ENCODE data around the gene SLC25A53.

Gene SLC25A53

DNA sequence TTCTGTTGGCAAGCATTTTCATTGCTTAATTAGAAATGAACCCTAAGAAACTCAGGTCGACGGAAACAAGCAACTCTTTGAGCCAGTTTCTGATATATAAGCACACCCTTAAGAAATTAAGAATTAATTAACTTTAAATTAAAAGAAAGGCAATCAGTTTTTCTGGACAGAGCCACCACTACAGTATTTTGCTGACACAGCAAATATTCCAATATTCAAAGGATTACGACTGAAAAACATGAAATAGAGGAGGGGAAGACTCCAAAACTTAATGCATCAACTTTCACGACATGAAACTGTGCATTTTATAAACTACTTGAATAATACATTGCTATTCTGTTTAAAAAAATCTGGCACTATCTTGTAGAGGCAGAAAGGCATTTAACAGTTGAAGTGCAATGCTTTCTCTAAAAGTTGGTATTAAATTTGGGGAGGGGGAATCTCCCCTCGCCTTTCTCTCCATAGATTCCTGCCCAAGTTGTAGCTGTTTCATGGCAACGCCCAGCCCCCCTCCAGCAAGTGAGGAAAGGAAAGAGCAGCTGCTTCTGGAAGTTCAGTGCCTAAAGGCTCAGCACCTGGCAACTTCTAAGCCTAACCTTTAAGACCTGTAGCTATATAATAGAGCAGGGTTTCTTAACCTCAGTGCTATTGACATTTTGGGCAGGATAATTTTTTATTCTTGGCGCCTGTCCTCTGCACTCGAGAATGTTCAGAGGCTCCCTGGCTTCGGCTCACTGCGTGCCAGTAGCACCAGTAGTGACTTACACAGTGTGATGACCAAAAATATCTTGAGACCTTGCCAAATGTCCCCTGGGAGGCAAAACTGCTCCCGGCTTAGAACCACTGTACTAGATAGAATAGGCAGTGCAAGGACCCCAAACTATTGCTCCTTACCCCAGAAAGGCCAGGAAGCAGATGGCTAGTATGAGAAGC lies 51.2 kb downstream of the SLC25A53 start:
- ChIA-PET POLR2A (no interaction called here), CTCF (no interaction called here)
- no peak for DNase-seq (ENCODE audit: extremely low spot score)
- no peak for TF ChIP-seq LEF1 (IDR thresholded peaks at IDR 0.05; ENCODE audit: borderline replicate concordance)
- TF ChIP-seq TARDBP (IDR thresholded peaks at IDR 0.05), result no peak
- no peak for TF ChIP-seq ELF4 (IDR thresholded peaks at IDR 0.05)
- no peak for TF ChIP-seq L3MBTL2 (conservative IDR thresholded peaks at IDR 0.05)
- TF ChIP-seq ARNT (IDR thresholded peaks at IDR 0.05), result no peak
- no peak for TF ChIP-seq ZNF384 (IDR thresholded peaks at IDR 0.05)

DNA sequence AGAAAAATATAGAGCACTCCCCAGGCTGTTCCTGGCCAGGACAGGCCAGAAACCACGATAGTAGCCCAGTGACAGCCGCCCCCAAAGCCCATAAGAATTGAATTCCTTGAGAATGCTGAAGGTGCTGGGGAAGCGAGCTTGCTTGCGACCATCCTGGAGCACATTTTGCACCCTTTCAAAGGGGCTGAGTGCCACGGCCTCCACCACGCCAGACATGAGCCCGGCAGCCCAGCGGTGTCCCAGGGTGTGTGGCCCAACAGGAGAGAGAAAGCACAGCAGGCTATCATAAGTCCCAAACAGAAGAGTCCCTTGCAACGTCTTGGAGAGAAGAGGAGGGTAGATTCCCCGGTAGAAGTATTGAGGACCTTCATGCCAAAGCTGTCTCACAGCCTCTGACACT lies 52.1 kb downstream of the SLC25A53 start:
- POLR2A ChIA-PET, result no interaction called here
- TF ChIP-seq SUZ12 (IDR thresholded peaks at IDR 0.05), result no peak
- no peak for TF ChIP-seq SP1 (IDR thresholded peaks at IDR 0.05)
- TF ChIP-seq, protein P1, sequence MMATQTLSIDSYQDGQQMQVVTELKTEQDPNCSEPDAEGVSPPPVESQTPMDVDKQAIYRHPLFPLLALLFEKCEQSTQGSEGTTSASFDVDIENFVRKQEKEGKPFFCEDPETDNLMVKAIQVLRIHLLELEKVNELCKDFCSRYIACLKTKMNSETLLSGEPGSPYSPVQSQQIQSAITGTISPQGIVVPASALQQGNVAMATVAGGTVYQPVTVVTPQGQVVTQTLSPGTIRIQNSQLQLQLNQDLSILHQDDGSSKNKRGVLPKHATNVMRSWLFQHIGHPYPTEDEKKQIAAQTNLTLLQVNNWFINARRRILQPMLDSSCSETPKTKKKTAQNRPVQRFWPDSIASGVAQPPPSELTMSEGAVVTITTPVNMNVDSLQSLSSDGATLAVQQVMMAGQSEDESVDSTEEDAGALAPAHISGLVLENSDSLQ (IDR thresholded peaks at IDR 0.05), result no peak
- no peak for TF ChIP-seq L3MBTL2 (conservative IDR thresholded peaks at IDR 0.05)
- no peak for TF ChIP-seq NFRKB (IDR thresholded peaks at IDR 0.05)
- TF ChIP-seq TARDBP (IDR thresholded peaks at IDR 0.05), result no peak
- no peak for TF ChIP-seq FOXA1 (IDR thresholded peaks at IDR 0.05)
- TF ChIP-seq BHLHE40 (IDR thresholded peaks at IDR 0.05; ENCODE audit: borderline replicate concordance), result no peak
- no peak for TF ChIP-seq ARNT (IDR thresholded peaks at IDR 0.05)
- no peak for TF ChIP-seq FOXK2 (IDR thresholded peaks at IDR 0.05)
- no peak for TF ChIP-seq LEF1 (IDR thresholded peaks at IDR 0.05; ENCODE audit: borderline replicate concordance)
- no peak for TF ChIP-seq ZNF384 (IDR thresholded peaks at IDR 0.05)
- TF ChIP-seq FOXM1 (IDR thresholded peaks at IDR 0.05; ENCODE audit: borderline replicate concordance), result no peak
- no peak for TF ChIP-seq CTBP1 (IDR thresholded peaks at IDR 0.05; ENCODE audit: borderline replicate concordance)
- no peak for TF ChIP-seq ELF4 (IDR thresholded peaks at IDR 0.05)
- CTCF ChIA-PET, result no interaction called here
- no peak for DNase-seq (ENCODE audit: extremely low spot score)

DNA sequence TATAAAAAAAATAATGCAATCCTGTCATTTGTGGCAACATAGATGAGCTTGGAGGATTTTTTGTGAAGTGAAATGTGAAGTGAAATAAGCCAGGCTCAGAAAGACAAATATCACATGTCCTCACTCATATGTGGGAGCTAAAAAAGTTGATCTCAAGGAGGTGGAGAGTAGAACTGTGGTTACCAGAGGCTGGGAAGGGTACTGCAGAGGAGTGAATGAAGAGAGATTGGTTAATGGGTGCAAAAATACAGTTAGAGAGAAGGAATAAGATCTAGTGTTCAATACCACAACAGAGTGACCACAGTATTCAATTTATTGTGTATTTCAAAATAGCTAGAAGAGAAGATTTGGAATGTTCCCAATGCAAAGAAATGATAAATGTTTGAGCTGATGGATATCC lies 57.9 kb downstream of the SLC25A53 start:
- no peak for DNase-seq (ENCODE audit: extremely low spot score)
- ChIA-PET POLR2A (interaction anchor here (2.9 kb wide), 1 partner anchor 14 kb away, joined by 14 read pairs; the partner anchor contains the start of gene ZCCHC18), CTCF (interaction anchor here (0.7 to 1.9 kb wide), 5 partner anchors 14 to 339 kb away, joined by 3 to 8 read pairs (median 3); no protein-coding TSS in a partner anchor)
- TF ChIP-seq BHLHE40 (IDR thresholded peaks at IDR 0.05; ENCODE audit: borderline replicate concordance), result no peak
- TF ChIP-seq FOXA1 (IDR thresholded peaks at IDR 0.05), result no peak
- TF ChIP-seq NFRKB (IDR thresholded peaks at IDR 0.05), result no peak
- no peak for TF ChIP-seq L3MBTL2 (conservative IDR thresholded peaks at IDR 0.05)
- no peak for TF ChIP-seq FOXK2 (IDR thresholded peaks at IDR 0.05)
- TF ChIP-seq, protein P1 (IDR thresholded peaks at IDR 0.05), result no peak
- no peak for TF ChIP-seq LEF1 (IDR thresholded peaks at IDR 0.05; ENCODE audit: borderline replicate concordance)
- no peak for TF ChIP-seq SUZ12 (IDR thresholded peaks at IDR 0.05)
- no peak for TF ChIP-seq HDGF (IDR thresholded peaks at IDR 0.05; ENCODE audit: borderline replicate concordance)

DNA sequence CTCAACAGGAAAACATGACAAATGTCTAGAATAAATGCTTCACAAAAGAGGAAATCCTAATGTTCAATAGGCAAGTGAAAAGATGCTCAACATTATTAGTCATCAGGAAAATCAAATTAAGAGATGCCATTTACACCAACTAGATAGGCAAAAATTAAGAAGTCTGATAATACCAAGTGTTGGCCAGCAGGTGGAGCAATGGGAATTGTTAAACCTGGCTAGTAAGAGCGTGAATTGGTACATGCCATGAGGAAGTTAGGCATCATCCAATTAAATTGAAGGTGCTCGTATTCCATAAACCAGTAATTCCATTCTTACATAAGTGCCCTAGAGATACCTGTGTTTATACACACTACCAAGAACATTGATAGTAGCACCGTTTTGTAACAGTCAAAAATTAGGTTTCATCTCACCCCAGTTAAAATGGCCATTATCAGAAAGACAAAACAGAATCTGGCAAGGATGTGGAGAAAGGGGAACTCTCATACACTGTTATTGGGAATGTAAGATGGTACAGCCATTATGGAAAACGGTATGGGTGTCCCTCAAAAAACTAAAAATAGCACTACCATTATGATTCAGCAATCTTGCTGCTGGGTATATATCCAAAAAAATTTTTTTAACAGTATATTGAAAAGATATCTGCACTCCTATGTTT lies 58.5 kb downstream of the SLC25A53 start:
- DNase-seq (ENCODE audit: extremely low spot score), result peak; percentile 66
- CTCF ChIA-PET, result interaction anchor here (0.9 to 1.2 kb wide), 3 partner anchors 38 to 253 kb away, joined by 3 to 7 read pairs (median 3); no protein-coding TSS in a partner anchor
- TF ChIP-seq ELF4 (IDR thresholded peaks at IDR 0.05) (no peak), L3MBTL2 (conservative IDR thresholded peaks at IDR 0.05) (0 out of 2 replicates have a peak, but pooled peaks have one; percentile 30), LEF1 (IDR thresholded peaks at IDR 0.05; ENCODE audit: borderline replicate concordance) (no peak)
- TF ChIP-seq, protein P1 (IDR thresholded peaks at IDR 0.05), result no peak

DNA sequence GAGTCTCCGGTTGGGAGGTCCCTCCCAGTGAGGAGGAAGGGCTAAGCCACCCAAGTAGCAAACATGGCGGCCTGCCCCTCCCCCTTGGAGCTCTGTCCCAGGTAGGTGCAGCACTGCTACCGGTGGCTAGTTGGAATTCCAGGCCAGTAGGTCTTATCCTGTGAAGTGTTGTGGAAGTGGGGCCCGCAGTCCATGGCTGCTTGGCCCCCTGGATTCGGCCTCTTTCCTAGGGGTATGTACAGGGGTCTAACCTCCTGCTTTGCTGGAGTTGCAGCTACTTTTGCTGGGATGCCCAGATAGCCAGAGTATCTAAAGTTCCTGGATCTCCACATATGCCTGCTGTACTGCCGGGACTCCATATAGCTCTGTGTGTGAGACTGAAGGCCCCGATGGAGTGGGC lies 70.9 kb downstream of the SLC25A53 start:
- CTCF ChIA-PET, result no interaction called here
- POLR2A ChIA-PET, result no interaction called here
- TF ChIP-seq FOXM1 (IDR thresholded peaks at IDR 0.05; ENCODE audit: borderline replicate concordance) (no peak), L3MBTL2 (conservative IDR thresholded peaks at IDR 0.05) (no peak), ZNF384 (IDR thresholded peaks at IDR 0.05) (no peak), HDGF (IDR thresholded peaks at IDR 0.05; ENCODE audit: borderline replicate concordance) (no peak), TARDBP (IDR thresholded peaks at IDR 0.05) (no peak), SP1 (IDR thresholded peaks at IDR 0.05) (no peak), NFRKB (IDR thresholded peaks at IDR 0.05) (no peak), FOXA1 (IDR thresholded peaks at IDR 0.05) (no peak), SUZ12 (IDR thresholded peaks at IDR 0.05) (no peak), LEF1 (IDR thresholded peaks at IDR 0.05; ENCODE audit: borderline replicate concordance) (no peak)
- TF ChIP-seq, protein P1 (IDR thresholded peaks at IDR 0.05), result no peak
- no peak for DNase-seq (ENCODE audit: extremely low spot score)

More for the DNA sequence above, 58.5 kb downstream of the SLC25A53 start:
- POLR2A ChIA-PET, result interaction anchor here (2.9 kb wide), 1 partner anchor 14 kb away, joined by 14 read pairs; the partner anchor contains the start of gene ZCCHC18

All from HEK293T (cell line).